Stimulated activated CD4-positive, alpha-beta T cell treated with anti-CD3 and anti-CD28 coated beads, Interleukin-15, amount 100 ng/mL, for 24 hours (primary cell): ENCODE measurements around the gene ST7.

Experiments
- DNase-seq: peaks from one replicate; pipeline ENCODE4 v3.0.0-alpha.2; 2020

ST7 gene

DNA sequence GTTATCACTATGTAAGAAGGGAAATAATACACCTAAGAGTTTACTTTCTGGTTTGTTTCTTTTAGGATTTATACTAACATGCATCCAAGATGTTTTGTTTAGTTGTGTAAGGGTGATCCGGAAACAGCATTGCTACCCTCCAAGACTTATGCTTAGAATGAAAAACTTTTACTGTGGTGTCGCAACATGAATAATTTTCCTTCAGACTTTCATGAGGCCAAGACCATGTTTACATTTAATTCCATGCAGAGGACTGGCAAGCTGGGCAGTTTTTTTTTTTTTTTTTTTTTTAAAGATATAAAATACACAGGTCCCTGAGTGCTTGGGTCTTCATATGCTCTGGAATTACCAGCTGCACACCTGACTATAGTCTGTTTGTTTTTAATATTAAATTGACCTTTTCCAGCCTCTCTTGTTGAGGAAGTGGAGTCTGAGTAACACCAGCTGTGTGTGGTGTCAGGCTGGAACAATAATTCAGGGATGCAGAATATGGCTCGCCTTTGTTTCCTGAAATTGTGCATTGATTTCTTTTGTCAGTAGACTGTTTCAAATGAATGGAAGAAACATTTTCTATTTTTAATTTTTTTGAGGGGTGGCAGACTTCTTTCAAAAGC, 81.7 kb downstream of the ST7 start:
- no peak for DNase-seq

- no peak for DNase-seq
These were observed 82.2 kb downstream of the ST7 start for GRCh38 chr7:117035465-117035862.

GRCh38 chr7:117036053-117036669, 82.9 kb downstream of the ST7 start:
- no peak for DNase-seq

GRCh38 chr7:117036836-117037235, 83.5 kb downstream of the ST7 start:
- no peak for DNase-seq

DNA sequence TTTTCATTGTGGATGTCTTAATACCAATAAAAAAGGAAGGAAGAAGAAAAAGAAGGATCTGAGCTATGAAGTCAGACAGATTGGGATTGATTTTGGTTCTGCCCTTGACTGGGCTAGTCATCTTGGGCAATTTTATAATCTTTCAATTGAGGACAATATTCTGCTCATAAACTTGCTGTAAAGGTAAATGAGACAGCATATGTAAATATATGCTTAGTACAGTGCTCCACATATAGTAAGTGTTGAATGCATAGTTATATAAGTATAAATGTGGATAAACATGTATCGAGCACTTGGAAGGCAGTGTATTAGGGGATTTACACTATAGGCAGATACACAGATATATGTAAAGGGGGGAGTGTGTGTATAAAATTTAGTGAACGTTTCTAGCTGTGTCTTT, 85.1 kb downstream of the ST7 start:
- no peak for DNase-seq

DNA sequence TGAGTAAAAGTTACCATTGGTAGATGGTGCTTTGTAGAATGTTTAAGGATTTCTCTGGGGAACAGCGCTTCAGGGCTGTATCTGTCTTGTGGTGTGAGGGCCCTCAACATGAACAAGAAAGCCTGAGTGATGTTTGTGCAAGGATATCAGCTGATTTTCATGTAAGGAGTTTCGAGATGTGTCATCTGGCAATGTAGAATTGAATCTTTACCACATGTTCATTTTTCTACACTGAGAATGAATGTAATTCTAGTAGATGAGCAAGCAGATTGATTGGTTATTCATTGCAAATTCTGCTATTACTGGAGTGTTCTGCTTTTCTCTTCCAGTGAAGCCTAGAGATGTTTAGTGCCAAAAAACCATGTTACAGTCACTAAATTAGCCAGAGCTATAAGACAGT, 87.7 kb downstream of the ST7 start:
- DNase-seq = no peak

GRCh38 chr7:117041822-117042221, 88.5 kb downstream of the ST7 start:
- DNase-seq = no peak

GRCh38 chr7:117043108-117043825, 90.0 kb downstream of the ST7 start:
- no peak for DNase-seq

DNA sequence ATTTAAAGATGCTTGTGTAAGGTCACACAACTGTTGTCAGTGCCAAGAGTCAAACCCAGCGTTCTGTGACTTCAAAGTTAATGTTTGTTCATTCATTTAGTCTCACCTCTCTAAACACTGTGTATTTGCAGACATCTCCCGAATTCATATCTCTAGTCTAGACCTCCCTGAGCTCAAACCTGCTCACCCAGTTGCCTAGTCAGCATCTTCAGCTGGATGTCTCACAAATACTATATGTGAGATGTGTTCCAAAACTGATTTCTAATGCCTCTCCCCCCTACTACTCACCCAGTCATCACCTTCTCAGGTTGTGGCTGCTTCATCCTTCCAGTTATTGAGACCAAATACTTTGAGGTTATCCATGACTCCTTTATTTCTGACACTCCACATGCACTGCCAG, 91.4 kb downstream of the ST7 start:
- DNase-seq = no peak

DNA sequence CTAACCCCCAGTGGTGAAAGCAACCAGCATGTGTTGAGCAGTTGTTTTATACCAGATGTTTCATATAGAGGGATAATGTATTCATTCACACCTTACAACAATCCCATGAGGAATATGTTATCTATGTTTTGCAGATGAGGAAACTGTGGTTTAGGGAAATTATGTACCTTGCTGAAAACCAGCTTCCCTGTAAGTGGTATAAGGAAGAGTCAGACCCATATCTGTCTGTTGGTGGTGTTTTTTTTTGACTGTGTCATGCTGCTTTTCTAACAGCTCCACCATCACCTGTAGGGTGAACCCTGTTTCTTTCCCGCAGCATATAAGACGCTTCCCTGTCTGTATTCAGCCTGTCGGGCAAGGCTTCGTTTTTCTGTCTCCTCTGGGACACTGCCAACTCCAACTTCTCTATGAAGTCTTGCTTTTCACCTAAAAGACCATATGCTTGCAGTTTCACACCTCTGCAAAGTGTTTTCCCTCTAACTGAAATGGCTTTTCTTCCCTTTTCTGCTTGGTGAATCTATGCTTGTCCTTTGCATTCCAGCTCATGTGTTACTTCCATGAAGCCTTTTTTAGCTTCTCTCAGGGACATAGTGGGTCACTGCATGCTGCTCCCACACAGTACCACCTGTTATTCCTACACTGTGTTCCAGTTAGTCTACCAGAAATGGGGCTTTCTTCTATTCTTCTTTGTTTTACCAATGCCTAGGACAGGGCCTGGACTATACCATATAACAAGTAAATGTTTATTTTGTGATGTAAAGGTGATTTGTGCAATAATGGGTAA, 92.8 kb downstream of the ST7 start:
- DNase-seq = no peak

- no peak for DNase-seq
These were observed 94.2 kb downstream of the ST7 start for GRCh38 chr7:117047496-117047895.

DNA sequence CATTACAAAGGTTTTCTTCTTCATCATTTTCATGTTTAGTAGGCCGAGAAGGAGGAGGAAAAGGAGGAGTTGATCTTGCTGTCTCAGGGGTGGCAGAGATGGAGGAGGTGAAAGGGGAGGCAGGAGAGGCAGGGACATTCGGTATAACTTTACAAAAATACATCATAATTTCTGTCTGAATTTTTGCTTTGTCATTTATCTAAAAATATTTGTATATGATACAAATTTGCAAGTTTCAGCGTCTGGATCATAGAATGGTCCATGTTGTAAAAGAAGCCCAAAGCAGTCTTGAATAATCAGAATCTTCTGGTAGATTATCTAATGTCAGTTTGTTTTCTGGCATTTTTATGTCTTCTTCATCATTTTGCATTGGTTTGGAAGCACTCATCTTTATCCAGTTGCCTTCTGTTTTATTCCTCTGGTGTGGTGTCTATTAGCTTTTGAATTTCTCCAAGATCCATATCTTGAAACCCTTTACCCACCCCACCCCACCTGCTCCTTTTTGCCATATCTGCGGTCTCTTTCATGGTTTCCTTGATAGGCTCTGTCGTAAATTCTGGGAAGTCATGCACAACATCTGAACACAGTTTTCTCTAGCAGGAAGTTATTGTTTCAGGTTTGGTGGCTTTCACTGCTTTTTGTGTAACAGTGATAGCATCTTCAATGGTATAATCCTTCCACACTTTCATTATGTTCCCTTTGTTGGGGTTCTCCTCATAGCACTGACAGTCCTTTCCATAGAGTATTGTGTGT, 95.0 kb downstream of the ST7 start:
- no peak for DNase-seq

GRCh38 chr7:117048882-117049281, 95.6 kb downstream of the ST7 start:
- DNase-seq = no peak

GRCh38 chr7:117051808-117052207, 98.5 kb downstream of the ST7 start:
- no peak for DNase-seq

DNA sequence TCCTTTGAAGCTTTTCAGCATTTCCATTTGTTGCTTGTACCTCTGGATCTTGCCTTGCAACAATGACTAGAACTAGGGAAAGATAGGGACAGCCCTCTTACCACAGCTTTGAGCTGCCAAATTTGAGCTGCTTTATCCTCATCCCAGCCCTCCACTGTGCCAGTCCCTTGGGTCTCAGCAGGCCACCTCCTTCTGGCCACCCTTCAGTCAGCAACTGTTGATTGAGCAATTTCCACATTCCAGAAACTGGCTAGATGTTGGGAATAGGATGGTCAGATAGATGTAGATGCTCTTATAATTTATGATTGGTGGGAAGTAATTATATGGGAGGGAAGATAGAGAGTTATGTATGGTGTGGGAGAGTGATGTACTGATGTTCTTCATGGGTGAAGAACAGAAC, 100.1 kb downstream of the ST7 start:
- DNase-seq = no peak

DNA sequence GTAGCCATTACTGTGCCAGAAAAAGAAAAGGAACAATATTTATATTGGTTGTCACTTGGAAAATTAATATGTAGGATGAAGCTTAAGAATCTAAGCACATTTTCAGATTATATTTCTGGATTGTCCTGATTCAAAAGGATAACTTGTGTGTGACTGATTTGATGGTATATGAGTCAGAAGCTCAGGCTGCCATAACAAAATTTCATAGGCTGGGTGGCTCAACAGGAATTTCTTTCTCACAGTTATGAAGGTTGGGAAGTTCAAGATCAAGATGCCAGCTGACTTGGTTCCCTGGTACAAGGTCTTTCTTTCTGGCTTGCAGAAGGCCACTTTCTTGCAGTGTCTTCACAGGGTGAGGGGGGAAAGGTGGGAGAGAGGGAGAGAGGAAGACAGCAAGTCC, 108.5 kb downstream of the ST7 start:
- no peak for DNase-seq

GRCh38 chr7:117062300-117062699, 109.0 kb downstream of the ST7 start:
- DNase-seq = no peak

- DNase-seq = no peak
These were observed 111.4 kb downstream of the ST7 start for GRCh38 chr7:117064688-117065087.

DNA sequence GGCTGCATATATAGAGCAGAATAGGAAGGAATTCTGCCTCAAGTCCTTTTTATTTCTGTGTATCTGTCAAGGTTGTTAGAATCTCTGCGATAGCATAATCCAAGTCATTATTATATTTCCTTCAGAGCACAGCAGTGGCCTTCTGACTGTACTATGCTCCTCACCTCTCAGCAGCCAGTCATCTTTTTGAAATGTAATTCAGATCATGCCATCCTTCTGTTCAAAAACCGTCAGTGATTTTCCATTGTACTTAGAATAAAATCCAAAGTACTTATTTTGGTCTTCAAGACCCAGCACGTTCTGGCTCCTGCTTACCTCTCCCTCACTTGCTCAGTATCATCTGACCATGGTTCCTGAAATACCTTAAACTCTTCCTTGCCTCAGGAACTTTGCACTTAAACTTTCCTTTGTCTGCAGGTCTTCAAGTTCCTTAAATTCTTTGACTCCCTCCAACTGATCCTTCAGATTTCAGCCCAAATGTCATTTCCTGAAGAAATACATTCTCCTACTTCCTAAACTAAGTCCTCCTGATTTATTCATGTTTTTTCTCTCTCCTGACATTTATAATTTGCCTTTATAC, 112.4 kb downstream of the ST7 start:
- DNase-seq = no peak

DNA sequence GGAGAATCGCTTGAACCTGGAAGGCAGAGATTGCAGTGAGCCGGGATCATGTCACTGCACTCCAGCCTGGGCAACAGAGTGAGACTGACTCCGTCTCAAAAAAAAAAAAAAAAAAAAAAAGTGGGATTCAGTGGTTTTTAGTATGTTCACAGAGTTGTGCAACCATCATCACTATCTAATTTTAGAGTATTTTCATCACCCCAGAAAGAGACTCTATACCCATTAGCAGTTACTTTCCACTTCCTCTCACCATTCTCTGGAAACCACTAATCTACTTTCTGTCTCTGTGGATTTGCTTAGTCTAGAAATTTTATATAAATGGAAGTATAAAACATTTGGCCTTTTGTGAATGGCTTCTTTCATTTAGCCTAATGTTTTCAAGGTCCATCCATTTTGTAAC, 113.4 kb downstream of the ST7 start:
- no peak for DNase-seq

DNA sequence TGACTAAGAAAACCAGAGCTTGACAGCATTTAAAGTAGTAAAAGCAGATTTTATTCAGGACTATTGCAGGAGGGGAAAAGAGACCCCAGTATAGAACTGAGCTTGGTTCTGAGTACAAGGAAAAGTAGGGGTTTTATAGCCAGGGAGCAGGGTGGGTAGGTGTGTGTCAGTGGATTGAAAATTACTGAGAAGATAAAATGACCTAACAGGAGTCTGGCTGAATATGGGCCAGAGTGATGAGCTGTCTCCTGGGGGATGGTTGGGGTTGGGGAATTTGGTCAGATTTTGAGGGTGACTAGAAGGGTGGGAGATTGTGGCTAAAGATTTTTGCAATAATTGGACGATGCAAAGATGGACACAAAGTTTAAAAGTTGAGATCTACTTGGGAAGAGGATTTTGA, 114.0 kb downstream of the ST7 start:
- no peak for DNase-seq

DNA sequence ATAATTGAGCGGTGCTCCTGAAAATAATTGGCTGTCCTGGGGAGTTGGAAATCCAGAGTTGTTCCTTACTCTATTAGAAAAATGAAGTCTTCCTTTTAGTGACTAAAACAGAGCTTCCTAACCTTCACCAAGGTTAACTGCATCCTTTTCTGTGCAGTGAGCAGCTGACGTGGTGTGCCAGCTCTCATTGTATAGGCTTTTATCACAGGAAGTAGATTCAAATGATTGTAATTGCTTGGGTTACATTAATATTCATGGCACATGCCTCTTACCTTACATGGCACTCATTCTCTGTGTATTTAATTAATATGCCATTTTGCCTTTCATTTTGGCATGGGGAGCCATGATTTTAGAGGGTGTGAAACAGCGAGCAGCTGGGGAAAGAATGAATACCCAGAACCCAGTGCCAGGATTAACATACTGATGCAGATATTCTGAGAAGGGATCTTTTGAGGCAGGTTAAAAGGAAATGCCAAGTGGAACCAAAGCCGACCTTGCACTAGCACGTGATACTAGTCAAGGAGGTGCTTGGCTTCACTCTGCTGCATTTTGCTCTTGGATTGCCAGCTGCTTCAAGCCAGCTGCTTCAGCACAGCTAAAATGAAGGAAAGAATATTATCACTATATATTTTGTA, 115.3 kb downstream of the ST7 start:
- no peak for DNase-seq
